HG02970 (cell line): ENCODE measurements around the gene ZNF717.
"Not testable (repeated sequence)": the region's sequence is repeated elsewhere in the genome, so short reads cannot be mapped to it uniquely, and the experiment has no call there.

Experiments
- ATAC-seq: cut with Tn5 transposase; IDR thresholded peaks from one replicate; pipeline ENCODE4 v1.9.1; 2021; ENCODE audit warnings: mild to moderate bottlenecking, moderate library complexity, moderate number of reproducible peaks; ENCODE audit not compliant: unreplicated experiment, low FRiP score

Gene ZNF717

GRCh38 chr3:75785081-75785755 is at the start of gene ZNF717:
Gene ZNF717 (minus strand): TSS chr3:75785549. CDS start chr3:75783362, 2,187 bp downstream.
- not testable (repeated sequence) for ATAC-seq

GRCh38 chr3:75831076-75831475 is 45.7 kb upstream of the ZNF717 start:
- ATAC-seq: not testable (repeated sequence)

GRCh38 chr3:75818019-75818418 is 32.7 kb upstream of the ZNF717 start:
- not testable (repeated sequence) for ATAC-seq

GRCh38 chr3:75816287-75817180 is 31.2 kb upstream of the ZNF717 start:
- not testable (repeated sequence) for ATAC-seq

- no peak for ATAC-seq
Observed at GRCh38 chr3:75814797-75815196, 29.4 kb upstream of the ZNF717 start.

GRCh38 chr3:75782506-75782905 is 2.8 kb downstream of the ZNF717 start:
- no peak for ATAC-seq

GRCh38 chr3:75781079-75781745 is 4.1 kb downstream of the ZNF717 start:
- no peak for ATAC-seq

GRCh38 chr3:75777742-75778141 is 7.6 kb downstream of the ZNF717 start:
- ATAC-seq: not testable (repeated sequence)

- not testable (repeated sequence) for ATAC-seq
Observed at GRCh38 chr3:75771631-75772030, 13.7 kb downstream of the ZNF717 start.

- no peak for ATAC-seq
Observed at GRCh38 chr3:75768303-75769017, 16.9 kb downstream of the ZNF717 start.

- ATAC-seq: no peak
Observed at GRCh38 chr3:75737831-75738493, 47.4 kb downstream of the ZNF717 start.

GRCh38 chr3:75727985-75728384 is 57.4 kb downstream of the ZNF717 start:
- no peak for ATAC-seq

GRCh38 chr3:75692061-75692460 is 93.3 kb downstream of the ZNF717 start:
- no peak for ATAC-seq

GRCh38 chr3:75687323-75687722 is 98.0 kb downstream of the ZNF717 start:
- ATAC-seq: no peak
